A673 (cell line): ENCODE data around the gene SMAP2.
"Not testable (repeated sequence)": the region's sequence is repeated elsewhere in the genome, so short reads cannot be mapped to it uniquely, and the experiment has no call there.

Source experiments
- EZH2 ChIP-seq: fragments of 200-600 bp; sonication (generic); IDR thresholded peaks from 2 replicates; pipeline ENCODE4 v1.6.1; 2017; ENCODE audit warnings: borderline replicate concordance, low read depth, mild to moderate bottlenecking, mixed read lengths, antibody characterized with exemption, low read length; ENCODE audit not compliant: poor library complexity, severe bottlenecking
- TF ChIP-seq, protein P1 (sequence below): fragments of 300-800, 200-600 bp; sonication (generic); conservative IDR thresholded peaks from 2 replicates; pipeline ENCODE4 v1.5.1; 2017; ENCODE audit warnings: low read depth, mild to moderate bottlenecking, antibody characterized with exemption, low read length, moderate library complexity, mixed read lengths

- TF ChIP-seq, protein P1, sequence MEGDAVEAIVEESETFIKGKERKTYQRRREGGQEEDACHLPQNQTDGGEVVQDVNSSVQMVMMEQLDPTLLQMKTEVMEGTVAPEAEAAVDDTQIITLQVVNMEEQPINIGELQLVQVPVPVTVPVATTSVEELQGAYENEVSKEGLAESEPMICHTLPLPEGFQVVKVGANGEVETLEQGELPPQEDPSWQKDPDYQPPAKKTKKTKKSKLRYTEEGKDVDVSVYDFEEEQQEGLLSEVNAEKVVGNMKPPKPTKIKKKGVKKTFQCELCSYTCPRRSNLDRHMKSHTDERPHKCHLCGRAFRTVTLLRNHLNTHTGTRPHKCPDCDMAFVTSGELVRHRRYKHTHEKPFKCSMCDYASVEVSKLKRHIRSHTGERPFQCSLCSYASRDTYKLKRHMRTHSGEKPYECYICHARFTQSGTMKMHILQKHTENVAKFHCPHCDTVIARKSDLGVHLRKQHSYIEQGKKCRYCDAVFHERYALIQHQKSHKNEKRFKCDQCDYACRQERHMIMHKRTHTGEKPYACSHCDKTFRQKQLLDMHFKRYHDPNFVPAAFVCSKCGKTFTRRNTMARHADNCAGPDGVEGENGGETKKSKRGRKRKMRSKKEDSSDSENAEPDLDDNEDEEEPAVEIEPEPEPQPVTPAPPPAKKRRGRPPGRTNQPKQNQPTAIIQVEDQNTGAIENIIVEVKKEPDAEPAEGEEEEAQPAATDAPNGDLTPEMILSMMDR, result not testable (repeated sequence)
- not testable (repeated sequence) for TF ChIP-seq EZH2
Measured at GRCh38 chr1:40342381-40342717, 31.2 kb upstream of the SMAP2 start.
